DND-41 (cell line): ENCODE results near the gene CEP126.

Experiments
- CTCF ChIP-seq: IDR thresholded peaks from 2 replicates; pipeline ENCODE4 v1.5.1; 2012; ENCODE audit warnings: borderline replicate concordance, low read length, moderate library complexity, mild to moderate bottlenecking; ENCODE audit not compliant: poor library complexity, severe bottlenecking; ENCODE audit errors: extremely low read depth
- EZH2 ChIP-seq: IDR thresholded peaks from 3 replicates; pipeline ENCODE4 v1.6.1; 2012; ENCODE audit warnings: borderline replicate concordance, low read depth, mild to moderate bottlenecking, moderate library complexity, low read length, inconsistent platforms; ENCODE audit not compliant: severe bottlenecking

GRCh38 chr11:102047305-102047924 lies 132.6 kb downstream of the CEP126 start, which contains the start of gene CFAP300:
- no peak for TF ChIP-seq CTCF
- no peak for TF ChIP-seq EZH2
